ENCODE data around the gene ESR1.
"Not testable (repeated sequence)": the region's sequence is repeated elsewhere in the genome, so short reads cannot be mapped to it uniquely, and the experiment has no call there.

Gene ESR1

DNA sequence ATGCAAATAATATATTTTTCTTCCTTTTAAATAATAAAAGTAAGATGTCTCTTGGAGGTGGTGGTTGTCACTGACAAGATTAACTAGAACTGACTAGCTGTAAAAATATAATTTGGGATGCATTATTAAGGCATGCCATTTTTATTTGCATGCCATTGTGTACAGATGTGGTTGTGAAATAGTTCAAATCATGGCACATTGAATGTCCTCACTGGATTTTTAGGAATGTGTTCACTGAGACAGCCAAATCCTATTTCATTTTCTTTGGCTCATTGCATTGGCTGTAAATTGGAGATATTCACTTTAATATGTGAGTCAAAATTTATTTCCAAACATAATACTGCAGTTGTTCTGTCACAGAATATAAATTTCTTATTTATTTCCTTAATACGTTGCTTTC lies 62.3 kb downstream of the ESR1 start:
- no peaks in the 10 kb centered on the region for H3K4me1 ChIP-seq (ENCODE audit: insufficient read depth, low read length)
- H3K27ac ChIP-seq (ENCODE audit: low read length) = no peak overlapping the region
- no peak overlapping the region for H3K9ac ChIP-seq (ENCODE audit: low read depth, low read length)
- H3K4me3 ChIP-seq (ENCODE audit: low read length) = no peak overlapping the region
- H3K27me3 ChIP-seq (ENCODE audit: insufficient read depth, low read length) = no peaks in the 10 kb centered on the region
- H3K36me3 ChIP-seq (ENCODE audit: insufficient read depth, low read depth, low read length) = no peaks in the 10 kb centered on the region
- H3K9me3 ChIP-seq (ENCODE audit: insufficient read depth, low read depth, low read length) = no peaks in the 10 kb centered on the region

DNA sequence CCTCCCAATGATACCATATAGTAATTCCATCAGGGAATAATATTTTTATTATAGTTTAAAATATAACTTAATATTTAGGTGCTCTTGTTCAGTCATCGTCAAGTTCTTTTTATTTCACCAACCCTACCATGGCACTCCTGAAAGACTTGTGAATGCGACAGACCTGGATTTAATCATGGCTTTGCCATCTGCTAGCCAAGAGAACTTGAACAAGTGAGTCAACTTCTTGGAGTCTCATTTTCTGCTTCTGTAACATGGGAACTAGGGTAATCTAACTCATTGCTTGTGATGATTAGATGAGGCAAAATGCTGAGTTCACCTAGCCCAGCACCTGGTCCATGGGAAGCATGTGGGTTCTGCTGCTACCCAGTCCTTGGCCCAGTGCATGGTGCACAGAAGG lies 62.9 kb downstream of the ESR1 start:
- no peaks in the 10 kb centered on the region for H3K36me3 ChIP-seq (ENCODE audit: insufficient read depth, low read depth, low read length)
- H3K4me1 ChIP-seq (ENCODE audit: insufficient read depth, low read length) = no peaks in the 10 kb centered on the region
- no peak overlapping the region for H3K27ac ChIP-seq (ENCODE audit: low read length)
- H3K9me3 ChIP-seq (ENCODE audit: insufficient read depth, low read depth, low read length) = no peaks in the 10 kb centered on the region
- no peaks in the 10 kb centered on the region for H3K27me3 ChIP-seq (ENCODE audit: insufficient read depth, low read length)
- no peak overlapping the region for H3K4me3 ChIP-seq (ENCODE audit: low read length)
- H3K9ac ChIP-seq (ENCODE audit: low read depth, low read length) = no peak overlapping the region

DNA sequence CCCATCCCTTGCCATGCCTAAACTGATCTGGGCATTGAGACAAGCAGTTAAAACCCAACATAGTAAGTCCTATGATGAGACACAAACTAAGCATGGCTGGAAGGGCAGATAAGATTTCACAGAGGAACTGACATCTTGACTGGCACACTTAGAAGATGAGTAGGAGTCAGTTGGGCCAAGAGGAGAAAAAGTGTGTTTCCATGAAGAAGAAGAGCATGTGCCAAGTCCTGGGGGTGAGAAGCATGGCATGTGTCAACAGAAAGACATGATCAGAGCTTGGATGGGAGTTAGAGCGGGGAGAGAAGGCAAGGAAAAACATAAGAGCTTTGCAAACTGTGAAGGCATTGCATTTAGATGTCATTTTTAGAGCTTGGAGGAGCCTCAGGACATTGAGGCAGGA lies 68.0 kb downstream of the ESR1 start:
- H3K4me3 ChIP-seq (ENCODE audit: low read length) = no peak overlapping the region
- no peaks in the 10 kb centered on the region for H3K9me3 ChIP-seq (ENCODE audit: insufficient read depth, low read depth, low read length)
- no peaks in the 10 kb centered on the region for H3K27me3 ChIP-seq (ENCODE audit: insufficient read depth, low read length)
- no peak overlapping the region for H3K9ac ChIP-seq (ENCODE audit: low read depth, low read length)
- H3K27ac ChIP-seq (ENCODE audit: low read length) = no peak overlapping the region
- no peaks in the 10 kb centered on the region for H3K36me3 ChIP-seq (ENCODE audit: insufficient read depth, low read depth, low read length)
- no peaks in the 10 kb centered on the region for H3K4me1 ChIP-seq (ENCODE audit: insufficient read depth, low read length)

DNA sequence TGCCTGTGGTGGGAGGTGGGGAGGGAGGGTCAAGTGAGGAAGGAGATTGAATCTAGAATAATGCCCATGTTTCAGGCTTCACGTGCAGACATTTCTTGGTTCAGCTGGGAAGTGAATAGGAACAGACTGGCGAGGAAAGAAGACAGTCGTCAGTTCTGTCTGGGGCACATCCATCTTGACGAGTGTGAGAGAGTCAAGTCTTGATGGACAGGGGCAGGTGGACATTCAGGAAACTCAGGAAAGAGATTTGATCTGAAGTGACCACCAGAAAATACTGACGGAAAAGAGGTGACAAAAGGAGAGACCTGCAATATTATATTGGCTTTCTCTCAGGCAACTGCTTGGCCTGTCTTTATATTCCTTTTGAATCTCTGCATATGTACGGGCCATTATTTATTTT lies 68.6 kb downstream of the ESR1 start:
- H3K4me3 ChIP-seq (ENCODE audit: low read length) = no peak overlapping the region
- no peaks in the 10 kb centered on the region for H3K27me3 ChIP-seq (ENCODE audit: insufficient read depth, low read length)
- H3K9ac ChIP-seq (ENCODE audit: low read depth, low read length) = no peak overlapping the region
- H3K27ac ChIP-seq (ENCODE audit: low read length) = no peak overlapping the region
- H3K9me3 ChIP-seq (ENCODE audit: insufficient read depth, low read depth, low read length) = no peaks in the 10 kb centered on the region
- no peaks in the 10 kb centered on the region for H3K4me1 ChIP-seq (ENCODE audit: insufficient read depth, low read length)
- no peaks in the 10 kb centered on the region for H3K36me3 ChIP-seq (ENCODE audit: insufficient read depth, low read depth, low read length)

- Histone ChIP-seq H3K9ac (ENCODE audit: low read depth, low read length) (no peak overlapping the region), H3K9me3 (ENCODE audit: insufficient read depth, low read depth, low read length) (no peaks in the 10 kb centered on the region), H3K27ac (ENCODE audit: low read length) (no peak overlapping the region), H3K4me3 (ENCODE audit: low read length) (no peak overlapping the region), H3K4me1 (ENCODE audit: insufficient read depth, low read length) (no peaks in the 10 kb centered on the region), H3K27me3 (ENCODE audit: insufficient read depth, low read length) (no peaks in the 10 kb centered on the region), H3K36me3 (ENCODE audit: insufficient read depth, low read depth, low read length) (no peaks in the 10 kb centered on the region)
Measured at GRCh38 chr6:151877458-151877857, 70.0 kb downstream of the ESR1 start.

- no peaks in the 10 kb centered on the region for H3K9me3 ChIP-seq (ENCODE audit: insufficient read depth, low read depth, low read length)
- H3K4me3 ChIP-seq (ENCODE audit: low read length) = no peak overlapping the region
- H3K27ac ChIP-seq (ENCODE audit: low read length) = no peak overlapping the region
- no peak overlapping the region for H3K9ac ChIP-seq (ENCODE audit: low read depth, low read length)
- no peaks in the 10 kb centered on the region for H3K36me3 ChIP-seq (ENCODE audit: insufficient read depth, low read depth, low read length)
- no peaks in the 10 kb centered on the region for H3K4me1 ChIP-seq (ENCODE audit: insufficient read depth, low read length)
- H3K27me3 ChIP-seq (ENCODE audit: insufficient read depth, low read length) = no peaks in the 10 kb centered on the region
Measured at GRCh38 chr6:151881231-151881630, 73.7 kb downstream of the ESR1 start.

DNA sequence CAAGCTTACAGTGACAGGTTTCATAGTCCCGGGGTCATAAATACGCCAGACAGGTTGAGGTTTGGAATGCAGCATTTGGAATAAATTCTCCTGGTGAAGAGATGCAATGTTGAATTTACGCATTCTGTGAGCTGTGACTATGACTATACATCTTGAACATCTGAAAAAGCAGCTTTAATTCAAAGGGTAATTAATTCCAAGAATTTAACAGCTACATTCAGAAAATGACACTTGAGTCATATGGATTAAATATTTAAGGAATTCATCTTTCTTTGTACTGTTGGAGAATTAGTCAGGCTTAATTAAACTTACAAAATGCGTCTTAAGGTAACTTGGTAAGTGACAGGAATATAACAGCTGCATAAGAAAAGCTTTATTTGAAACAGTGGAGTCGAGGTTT lies 74.7 kb downstream of the ESR1 start:
- Histone ChIP-seq H3K4me3 (ENCODE audit: low read length) (no peak overlapping the region), H3K36me3 (ENCODE audit: insufficient read depth, low read depth, low read length) (no peaks in the 10 kb centered on the region), H3K4me1 (ENCODE audit: insufficient read depth, low read length) (no peaks in the 10 kb centered on the region), H3K27ac (ENCODE audit: low read length) (no peak overlapping the region), H3K9ac (ENCODE audit: low read depth, low read length) (no peak overlapping the region), H3K27me3 (ENCODE audit: insufficient read depth, low read length) (no peaks in the 10 kb centered on the region), H3K9me3 (ENCODE audit: insufficient read depth, low read depth, low read length) (no peaks in the 10 kb centered on the region)

DNA sequence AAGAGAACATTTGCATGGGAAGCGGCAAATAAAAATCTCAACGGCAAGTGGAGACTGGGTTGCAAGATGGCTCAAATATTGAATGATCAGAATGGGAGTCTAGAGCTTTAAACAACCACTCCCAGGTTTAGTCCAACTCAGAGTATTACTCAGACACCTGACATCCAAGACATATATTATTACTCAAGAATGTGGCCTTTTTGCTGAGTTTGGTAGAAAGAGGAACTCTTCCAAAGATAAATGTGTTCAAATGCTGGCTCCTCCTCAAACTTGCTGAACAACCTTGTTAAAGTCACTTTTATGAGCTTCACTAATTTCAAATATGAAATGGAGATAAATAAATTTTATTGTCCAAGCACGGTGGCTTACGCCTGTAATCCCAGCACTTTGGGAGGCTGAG lies 77.8 kb downstream of the ESR1 start:
- Histone ChIP-seq H3K36me3 (ENCODE audit: insufficient read depth, low read depth, low read length) (no peaks in the 10 kb centered on the region), H3K27me3 (ENCODE audit: insufficient read depth, low read length) (no peaks in the 10 kb centered on the region), H3K4me3 (ENCODE audit: low read length) (no peak overlapping the region), H3K9me3 (ENCODE audit: insufficient read depth, low read depth, low read length) (no peaks in the 10 kb centered on the region), H3K27ac (ENCODE audit: low read length) (no peak overlapping the region), H3K4me1 (ENCODE audit: insufficient read depth, low read length) (no peaks in the 10 kb centered on the region), H3K9ac (ENCODE audit: low read depth, low read length) (no peak overlapping the region)

DNA sequence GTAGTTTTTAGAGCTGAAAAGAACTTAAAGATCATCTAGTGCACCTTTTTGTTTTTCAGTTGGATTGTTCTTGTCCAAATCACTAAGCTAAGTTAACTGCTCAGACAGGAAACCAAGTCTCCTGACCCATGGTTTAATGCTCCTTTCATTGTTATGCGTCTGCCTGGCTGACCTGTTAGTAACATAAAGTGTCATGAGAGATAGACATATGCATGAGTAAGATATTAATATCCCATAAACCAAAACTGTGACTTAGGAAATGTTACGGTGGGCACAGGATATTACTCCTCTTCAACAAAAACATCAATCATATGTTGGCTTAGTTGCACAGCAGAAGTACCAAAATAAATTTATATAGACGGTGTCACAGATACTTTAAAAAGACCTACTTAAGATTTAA lies 84.0 kb downstream of the ESR1 start:
- H3K4me1 ChIP-seq (ENCODE audit: insufficient read depth, low read length) = no peaks in the 10 kb centered on the region
- no peaks in the 10 kb centered on the region for H3K9me3 ChIP-seq (ENCODE audit: insufficient read depth, low read depth, low read length)
- H3K27ac ChIP-seq (ENCODE audit: low read length) = no peak overlapping the region
- H3K27me3 ChIP-seq (ENCODE audit: insufficient read depth, low read length) = no peaks in the 10 kb centered on the region
- no peak overlapping the region for H3K9ac ChIP-seq (ENCODE audit: low read depth, low read length)
- H3K36me3 ChIP-seq (ENCODE audit: insufficient read depth, low read depth, low read length) = no peaks in the 10 kb centered on the region
- H3K4me3 ChIP-seq (ENCODE audit: low read length) = no peak overlapping the region

- not testable (repeated sequence) for H3K9me3 ChIP-seq (ENCODE audit: insufficient read depth, low read depth, low read length); H3K4me1 ChIP-seq (ENCODE audit: insufficient read depth, low read length); H3K36me3 ChIP-seq (ENCODE audit: insufficient read depth, low read depth, low read length); H3K27ac ChIP-seq (ENCODE audit: low read length); H3K27me3 ChIP-seq (ENCODE audit: insufficient read depth, low read length); H3K9ac ChIP-seq (ENCODE audit: low read depth, low read length); H3K4me3 ChIP-seq (ENCODE audit: low read length)
Measured at GRCh38 chr6:151894426-151894825, 86.9 kb downstream of the ESR1 start.

DNA sequence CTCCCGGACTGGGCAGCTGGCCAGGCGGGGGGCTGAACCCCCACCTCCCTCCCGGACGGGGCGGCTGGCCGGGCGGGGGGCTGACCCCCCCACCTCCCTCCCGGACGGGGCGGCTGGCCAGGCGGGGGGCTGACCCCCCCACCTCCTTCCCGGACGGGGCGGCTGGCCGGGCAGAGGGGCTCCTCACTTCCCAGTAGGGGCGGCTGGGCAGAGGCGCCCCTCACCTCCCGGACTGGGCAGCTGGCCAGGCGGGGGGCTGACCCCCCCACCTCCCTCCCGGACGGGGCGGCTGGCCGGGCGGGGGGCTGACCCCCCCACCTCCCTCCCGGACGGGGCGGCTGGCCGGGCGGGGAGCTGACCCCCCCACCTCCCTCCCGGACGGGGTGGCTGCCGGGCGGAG lies 91.7 kb downstream of the ESR1 start:
- not testable (repeated sequence) for H3K27me3 ChIP-seq (ENCODE audit: insufficient read depth, low read length); H3K9me3 ChIP-seq (ENCODE audit: insufficient read depth, low read depth, low read length); H3K9ac ChIP-seq (ENCODE audit: low read depth, low read length); H3K4me3 ChIP-seq (ENCODE audit: low read length); H3K4me1 ChIP-seq (ENCODE audit: insufficient read depth, low read length); H3K36me3 ChIP-seq (ENCODE audit: insufficient read depth, low read depth, low read length); H3K27ac ChIP-seq (ENCODE audit: low read length)

DNA sequence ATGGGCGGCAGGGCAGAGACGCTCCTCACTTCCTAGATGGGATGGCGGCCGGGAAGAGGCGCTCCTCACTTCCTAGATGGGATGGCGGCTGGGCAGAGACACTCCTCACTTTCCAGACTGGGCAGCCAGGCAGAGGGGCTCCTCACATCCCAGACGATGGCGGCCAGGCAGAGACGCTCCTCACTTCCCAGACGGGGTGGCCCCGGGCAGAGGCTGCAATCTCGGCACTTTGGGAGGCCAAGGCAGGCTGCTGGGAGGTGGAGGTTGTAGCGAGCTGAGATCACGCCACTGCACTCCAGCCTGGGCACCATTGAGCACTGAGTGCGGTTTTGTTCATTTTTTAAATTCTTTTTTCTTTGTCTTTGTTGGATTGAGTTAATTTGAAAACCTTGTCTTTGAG lies 92.3 kb downstream of the ESR1 start:
- H3K27ac ChIP-seq (ENCODE audit: low read length); H3K4me3 ChIP-seq (ENCODE audit: low read length); H3K4me1 ChIP-seq (ENCODE audit: insufficient read depth, low read length); H3K36me3 ChIP-seq (ENCODE audit: insufficient read depth, low read depth, low read length); H3K27me3 ChIP-seq (ENCODE audit: insufficient read depth, low read length); H3K9me3 ChIP-seq (ENCODE audit: insufficient read depth, low read depth, low read length); H3K9ac ChIP-seq (ENCODE audit: low read depth, low read length): not testable (repeated sequence)

- Histone ChIP-seq H3K4me1 (ENCODE audit: insufficient read depth, low read length) (peaks cover 3% of the 10 kb centered on the region; the same call in 1 of the 2 replicates), H3K27me3 (ENCODE audit: insufficient read depth, low read length) (no peaks in the 10 kb centered on the region), H3K9me3 (ENCODE audit: insufficient read depth, low read depth, low read length) (no peaks in the 10 kb centered on the region), H3K4me3 (ENCODE audit: low read length) (no peak overlapping the region), H3K9ac (ENCODE audit: low read depth, low read length) (no peak overlapping the region), H3K36me3 (ENCODE audit: insufficient read depth, low read depth, low read length) (no peaks in the 10 kb centered on the region), H3K27ac (ENCODE audit: low read length) (no peak overlapping the region)
Measured at GRCh38 chr6:151900256-151900655, 92.8 kb downstream of the ESR1 start.

All from iPS-20b (cell line).